ENCODE results near the gene EXOC6B. TPM values are rescaled to one million over a fixed set of nuclear protein-coding genes. Genes with fewer than 3 reads are reported as not detected.
A peak's percentile ranks its signal among the peaks of the same experiment; 100 is the strongest.

Gene EXOC6B
- total RNA-seq, 2 donors from 2014 or later: 11.7 to 12.9 TPM

DNA sequence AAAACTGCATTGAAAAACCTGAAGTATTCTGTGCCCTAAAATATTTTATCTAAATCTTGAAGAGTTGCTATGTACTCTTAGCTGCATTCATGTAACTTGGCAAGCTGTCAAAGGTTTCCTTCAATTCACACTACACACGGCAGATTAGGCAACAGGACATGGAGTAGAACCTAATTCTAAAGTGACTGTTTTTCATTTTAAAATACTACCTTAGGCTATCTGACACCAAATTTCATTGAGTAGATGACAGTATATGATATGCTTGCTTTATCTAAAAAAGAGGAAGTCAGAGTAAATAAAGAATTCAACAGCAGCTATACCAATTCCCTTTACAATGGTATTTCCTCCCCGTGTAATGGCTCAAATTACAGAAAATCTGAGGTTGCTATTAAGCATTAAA, 45.4 kb downstream of the EXOC6B start:
- Histone ChIP-seq H3K27me3 (no peaks in the 10 kb centered on the region), H3K4me3 (no peak overlapping the region), H3K4me1 (peaks cover 13% of the 10 kb centered on the region), H3K36me3 (replicated peaks in 1 of 2; ENCODE audit: insufficient read depth in 1 of 2, low read depth in 2 of 2) (no peaks in the 10 kb centered on the region), H3K27ac (no peak overlapping the region), H3K9me3 (no peaks in the 10 kb centered on the region)
- no peak for TF ChIP-seq POLR2A (IDR thresholded peaks at IDR 0.05)
- TF ChIP-seq, protein P1, sequence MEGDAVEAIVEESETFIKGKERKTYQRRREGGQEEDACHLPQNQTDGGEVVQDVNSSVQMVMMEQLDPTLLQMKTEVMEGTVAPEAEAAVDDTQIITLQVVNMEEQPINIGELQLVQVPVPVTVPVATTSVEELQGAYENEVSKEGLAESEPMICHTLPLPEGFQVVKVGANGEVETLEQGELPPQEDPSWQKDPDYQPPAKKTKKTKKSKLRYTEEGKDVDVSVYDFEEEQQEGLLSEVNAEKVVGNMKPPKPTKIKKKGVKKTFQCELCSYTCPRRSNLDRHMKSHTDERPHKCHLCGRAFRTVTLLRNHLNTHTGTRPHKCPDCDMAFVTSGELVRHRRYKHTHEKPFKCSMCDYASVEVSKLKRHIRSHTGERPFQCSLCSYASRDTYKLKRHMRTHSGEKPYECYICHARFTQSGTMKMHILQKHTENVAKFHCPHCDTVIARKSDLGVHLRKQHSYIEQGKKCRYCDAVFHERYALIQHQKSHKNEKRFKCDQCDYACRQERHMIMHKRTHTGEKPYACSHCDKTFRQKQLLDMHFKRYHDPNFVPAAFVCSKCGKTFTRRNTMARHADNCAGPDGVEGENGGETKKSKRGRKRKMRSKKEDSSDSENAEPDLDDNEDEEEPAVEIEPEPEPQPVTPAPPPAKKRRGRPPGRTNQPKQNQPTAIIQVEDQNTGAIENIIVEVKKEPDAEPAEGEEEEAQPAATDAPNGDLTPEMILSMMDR (IDR thresholded peaks at IDR 0.05): no peak
- DNase-seq (peak in 2 of 4 donors; percentile 15 to 16), ATAC-seq (no peak)
- intact Hi-C loops (cut with DNase I): no loop called here
- 23 to 39% methylated on average over 2 of the region's 2 CpGs for WGBS, 2 donors

DNA sequence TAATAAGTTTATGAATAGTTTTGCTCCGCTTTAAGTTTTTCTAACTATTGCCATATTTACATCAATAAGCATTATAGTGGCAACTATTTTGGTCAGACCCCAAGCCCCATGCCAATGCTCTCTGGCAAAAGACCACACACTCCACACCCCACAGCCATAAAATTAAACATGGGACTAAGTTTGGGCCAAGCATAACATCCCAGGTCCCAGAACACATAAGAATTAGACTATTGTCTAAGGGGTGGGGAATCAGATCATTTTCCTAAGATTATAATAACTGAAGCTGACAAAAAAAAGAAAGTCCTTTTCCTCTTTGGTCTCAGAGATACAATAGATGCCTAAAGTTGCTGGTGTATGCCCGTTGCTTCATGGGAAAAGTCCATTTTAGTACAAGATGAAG, 46.3 kb downstream of the EXOC6B start:
- Histone ChIP-seq H3K4me3 (no peak overlapping the region), H3K27me3 (no peaks in the 10 kb centered on the region), H3K4me1 (peaks cover 13% of the 10 kb centered on the region), H3K27ac (no peak overlapping the region), H3K36me3 (replicated peaks in 1 of 2; ENCODE audit: insufficient read depth in 1 of 2, low read depth in 2 of 2) (no peaks in the 10 kb centered on the region), H3K9me3 (no peaks in the 10 kb centered on the region)
- TF ChIP-seq, protein P1 (IDR thresholded peaks at IDR 0.05): no peak
- no peak for TF ChIP-seq POLR2A (IDR thresholded peaks at IDR 0.05)
- ATAC-seq (no peak), DNase-seq (no peak)
- WGBS, 2 donors: 94% methylated on average over 2 of the region's 2 CpGs
- intact Hi-C loops (cut with DNase I): no loop called here

DNA sequence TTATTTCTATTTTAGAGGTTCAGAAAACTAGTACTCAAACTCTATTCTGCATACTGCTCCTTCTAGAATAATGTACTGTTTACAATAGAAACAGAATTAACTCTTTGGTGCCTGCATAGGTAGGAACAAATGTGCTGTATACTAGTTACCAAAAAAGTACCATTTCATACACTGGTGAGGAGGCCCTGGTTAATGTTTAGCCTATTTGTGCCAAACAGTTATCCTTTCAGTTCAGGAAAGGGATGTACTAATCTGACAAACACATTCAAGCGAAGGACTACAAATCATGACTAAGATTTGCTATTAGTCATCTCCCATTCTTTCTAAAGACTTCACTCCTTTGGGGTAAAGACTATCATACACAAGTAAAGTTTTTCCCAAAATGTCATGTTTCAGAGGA, 47.4 kb downstream of the EXOC6B start:
- no peak for DNase-seq
- 77 to 81% methylated on average over 1 of the region's 1 CpG for WGBS, 2 donors
- Histone ChIP-seq H3K4me1 (peaks cover 13% of the 10 kb centered on the region), H3K36me3 (replicated peaks in 1 of 2; ENCODE audit: insufficient read depth in 1 of 2, low read depth in 2 of 2) (no peaks in the 10 kb centered on the region), H3K4me3 (no peak overlapping the region), H3K27ac (no peak overlapping the region), H3K9me3 (no peaks in the 10 kb centered on the region), H3K27me3 (no peaks in the 10 kb centered on the region)
- no peak for ATAC-seq
- TF ChIP-seq, protein P1 (IDR thresholded peaks at IDR 0.05): no peak
- no peak for TF ChIP-seq POLR2A (IDR thresholded peaks at IDR 0.05)
- intact Hi-C loops (cut with DNase I): no loop called here

DNA sequence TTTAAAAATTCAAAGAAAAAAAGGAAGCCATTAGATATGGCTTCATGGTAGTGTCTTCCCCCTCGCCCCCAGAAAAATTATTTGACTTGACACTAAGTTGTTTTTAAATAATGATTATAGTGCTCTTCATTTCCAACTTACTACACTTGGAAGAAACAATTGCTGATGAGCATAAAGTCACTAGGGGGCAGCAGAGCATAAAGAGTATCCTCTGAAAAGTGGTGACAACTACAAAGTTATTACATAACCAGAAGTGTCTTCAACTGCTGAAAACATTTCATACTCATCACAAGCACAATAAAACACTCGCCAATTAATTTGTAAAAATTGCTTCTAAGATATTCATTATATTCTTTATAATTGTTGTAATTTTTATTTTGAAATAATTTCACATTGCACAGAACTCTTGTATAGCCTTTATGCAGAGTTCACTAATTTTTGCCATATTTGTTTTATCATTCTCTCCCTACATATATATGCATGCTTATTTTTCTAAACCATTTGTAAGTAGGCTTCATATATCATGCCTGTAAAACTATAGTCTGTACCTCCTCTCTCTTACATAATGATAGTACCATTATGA, 54.9 kb downstream of the EXOC6B start:
- WGBS, 2 donors: 1 to 3% methylated on average over 2 of the region's 2 CpGs
- DNase-seq (peak; percentile 63 to 81 (median 66)), ATAC-seq (peak; percentile 62)
- Histone ChIP-seq H3K36me3 (replicated peaks in 1 of 2; ENCODE audit: insufficient read depth in 1 of 2, low read depth in 2 of 2) (no peaks in the 10 kb centered on the region), H3K9me3 (no peaks in the 10 kb centered on the region), H3K27ac (no peak overlapping the region), H3K27me3 (no peaks in the 10 kb centered on the region), H3K4me1 (no peaks in the 10 kb centered on the region), H3K4me3 (no peak overlapping the region)
- intact Hi-C loops (cut with DNase I): loop anchor here (5.0 kb wide), 1 partner anchor 86 kb away; no protein-coding TSS in a partner anchor
- TF ChIP-seq, protein P1 (IDR thresholded peaks at IDR 0.05): peak; percentile 70 to 94 (median 86)
- no peak for TF ChIP-seq POLR2A (IDR thresholded peaks at IDR 0.05)

DNA sequence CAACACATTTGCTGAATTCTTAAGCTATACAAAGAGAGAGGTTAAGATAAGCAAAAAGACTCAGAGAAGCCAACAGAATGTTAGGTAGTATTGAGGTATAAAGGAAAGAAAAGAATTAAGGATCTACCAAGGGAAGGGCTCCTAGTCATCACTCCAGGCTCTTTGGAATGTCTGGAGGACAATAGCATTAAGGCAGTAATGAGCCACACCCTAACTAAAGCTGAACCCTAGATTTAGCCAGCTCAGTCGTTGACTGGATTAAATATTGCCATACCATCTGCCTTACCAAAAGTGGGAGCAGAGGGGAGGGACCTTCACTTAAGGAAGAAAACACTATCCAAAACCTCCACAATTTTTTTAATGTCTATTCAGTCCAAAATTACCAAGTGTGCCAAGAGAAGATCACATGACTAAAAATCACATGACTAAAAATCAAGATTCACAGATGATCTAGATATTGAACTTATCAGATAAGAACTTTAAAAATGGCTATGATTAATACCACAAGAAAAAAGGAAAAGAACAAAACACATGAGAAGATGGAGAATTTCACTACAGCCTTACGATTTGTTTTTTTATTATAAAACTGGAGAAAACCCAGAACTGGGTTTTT, 59.7 kb downstream of the EXOC6B start:
- no peak overlapping the region for H3K4me3 ChIP-seq
- H3K27ac ChIP-seq: no peak overlapping the region
- intact Hi-C loops (cut with DNase I): no loop called here
- H3K27me3 ChIP-seq: no peaks in the 10 kb centered on the region
- no peaks in the 10 kb centered on the region for H3K36me3 ChIP-seq (replicated peaks in 1 of 2; ENCODE audit: insufficient read depth in 1 of 2, low read depth in 2 of 2)
- H3K9me3 ChIP-seq: peaks cover 0 to 8% (median 0%) of the 10 kb centered on the region in 3 donors
- no peaks in the 10 kb centered on the region for H3K4me1 ChIP-seq
- DNase-seq: no peak
- no peak for TF ChIP-seq POLR2A (IDR thresholded peaks at IDR 0.05)
- TF ChIP-seq, protein P1 (IDR thresholded peaks at IDR 0.05): no peak
- ATAC-seq: no peak
- 80% methylated on average over 2 of the region's 2 CpGs for WGBS, 2 donors

Measured in body of pancreas (tissue), 4 donors.